ENCODE results near the gene EIF1AY.

Gene EIF1AY

GRCh38 chrY:20558677-20559076 lies 16.9 kb upstream of the EIF1AY start:
- Histone ChIP-seq H3K27ac (no peak overlapping the region), H3K4me3 (no peak overlapping the region), H3K9me3 (no peaks in the 10 kb centered on the region), H3K4me1 (no peaks in the 10 kb centered on the region), H4K20me1 (no peaks in the 10 kb centered on the region), H3K36me3 (no peaks in the 10 kb centered on the region), H3K9ac (no peak overlapping the region), H3K27me3 (no peaks in the 10 kb centered on the region), H3K4me2 (no peak overlapping the region)
- no peak for TF ChIP-seq Cebpa-rat (IDR thresholded peaks at IDR 0.05)

- Histone ChIP-seq H3K4me2 (no peak overlapping the region), H3K4me3 (no peak overlapping the region), H3K9ac (no peak overlapping the region), H3K4me1 (no peaks in the 10 kb centered on the region), H3K9me3 (no peaks in the 10 kb centered on the region), H3K36me3 (no peaks in the 10 kb centered on the region), H3K27me3 (no peaks in the 10 kb centered on the region), H3K27ac (no peak overlapping the region), H4K20me1 (no peaks in the 10 kb centered on the region)
- no peak for TF ChIP-seq Cebpa-rat (IDR thresholded peaks at IDR 0.05)
Measured at GRCh38 chrY:20559873-20560512, 15.6 kb upstream of the EIF1AY start.

- Histone ChIP-seq H3K4me3 (no peak overlapping the region), H3K9ac (no peak overlapping the region), H3K36me3 (no peaks in the 10 kb centered on the region), H3K4me1 (no peaks in the 10 kb centered on the region), H3K27me3 (no peaks in the 10 kb centered on the region), H3K9me3 (no peaks in the 10 kb centered on the region), H4K20me1 (no peaks in the 10 kb centered on the region), H3K4me2 (no peak overlapping the region), H3K27ac (no peak overlapping the region)
- TF ChIP-seq Cebpa-rat (IDR thresholded peaks at IDR 0.05): no peak
Measured at GRCh38 chrY:20571306-20571705, 4.3 kb upstream of the EIF1AY start.

GRCh38 chrY:20576506-20576905 lies 930 bp downstream of the EIF1AY start:
- no peak overlapping the region for H3K4me3 ChIP-seq
- no peaks in the 10 kb centered on the region for H3K36me3 ChIP-seq
- TF ChIP-seq Cebpa-rat (IDR thresholded peaks at IDR 0.05): no peak
- no peaks in the 10 kb centered on the region for H4K20me1 ChIP-seq
- no peaks in the 10 kb centered on the region for H3K4me1 ChIP-seq
- no peaks in the 10 kb centered on the region for H3K27me3 ChIP-seq
- no peaks in the 10 kb centered on the region for H3K9me3 ChIP-seq
- H3K4me2 ChIP-seq: no peak overlapping the region
- no peak overlapping the region for H3K9ac ChIP-seq
- H3K27ac ChIP-seq: no peak overlapping the region

GRCh38 chrY:20578206-20578605 lies 2.6 kb downstream of the EIF1AY start:
- TF ChIP-seq Cebpa-rat (IDR thresholded peaks at IDR 0.05): no peak
- Histone ChIP-seq H3K4me2 (no peak overlapping the region), H3K9me3 (no peaks in the 10 kb centered on the region), H3K4me1 (no peaks in the 10 kb centered on the region), H3K27me3 (no peaks in the 10 kb centered on the region), H4K20me1 (no peaks in the 10 kb centered on the region), H3K4me3 (no peak overlapping the region), H3K27ac (no peak overlapping the region), H3K36me3 (no peaks in the 10 kb centered on the region), H3K9ac (no peak overlapping the region)

GRCh38 chrY:20581687-20582086 lies 6.1 kb downstream of the EIF1AY start:
- no peak for TF ChIP-seq Cebpa-rat (IDR thresholded peaks at IDR 0.05)
- H3K36me3 ChIP-seq: no peaks in the 10 kb centered on the region
- H3K4me3 ChIP-seq: no peak overlapping the region
- no peaks in the 10 kb centered on the region for H4K20me1 ChIP-seq
- H3K9ac ChIP-seq: no peak overlapping the region
- no peak overlapping the region for H3K27ac ChIP-seq
- no peaks in the 10 kb centered on the region for H3K4me1 ChIP-seq
- no peak overlapping the region for H3K4me2 ChIP-seq
- no peaks in the 10 kb centered on the region for H3K27me3 ChIP-seq
- no peaks in the 10 kb centered on the region for H3K9me3 ChIP-seq

GRCh38 chrY:20586161-20586560 lies 10.6 kb downstream of the EIF1AY start:
- Histone ChIP-seq H3K9ac (no peak overlapping the region), H3K4me3 (no peak overlapping the region), H3K36me3 (no peaks in the 10 kb centered on the region), H4K20me1 (no peaks in the 10 kb centered on the region), H3K9me3 (no peaks in the 10 kb centered on the region), H3K27ac (no peak overlapping the region), H3K4me2 (no peak overlapping the region), H3K27me3 (no peaks in the 10 kb centered on the region), H3K4me1 (no peaks in the 10 kb centered on the region)
- no peak for TF ChIP-seq Cebpa-rat (IDR thresholded peaks at IDR 0.05)

All from BLaER1 (cell line).